H9 (cell line): ENCODE data around the gene LRTM2. TPM values are rescaled to one million over a fixed set of nuclear protein-coding genes. Genes with fewer than 3 reads are reported as not detected.

Experiments used
- DNase-seq: peaks from one replicate; pipeline ENCODE4 v3.0.0-alpha.2; 2017
- H2AFZ ChIP-seq: one replicate; pipeline ENCODE4 v1.6.1; 2013; ENCODE audit warnings: mild to moderate bottlenecking, low read length, control low read depth, moderate library complexity
- H2AK5ac ChIP-seq: 2 replicates; pipeline ENCODE4 v1.6.1; 2013; ENCODE audit warnings: low read length, control low read depth, mixed read lengths; ENCODE audit not compliant: insufficient read length
- H2BK120ac ChIP-seq: one replicate; pipeline ENCODE4 v1.6.1; 2013; ENCODE audit warnings: low read depth, mild to moderate bottlenecking, low read length, control low read depth, inconsistent platforms; ENCODE audit not compliant: poor library complexity, severe bottlenecking
- H2BK12ac ChIP-seq: 2 replicates; pipeline ENCODE4 v1.6.1; 2013; ENCODE audit warnings: low read length, control low read depth, mixed read lengths, low read depth; ENCODE audit not compliant: insufficient read length
- H2BK15ac ChIP-seq: 2 replicates; pipeline ENCODE4 v1.6.1; 2013; ENCODE audit warnings: low read depth, low read length, control low read depth
- H2BK20ac ChIP-seq: one replicate; pipeline ENCODE4 v1.6.1; 2013; ENCODE audit warnings: low read depth, mild to moderate bottlenecking, low read length, control low read depth, inconsistent platforms; ENCODE audit not compliant: poor library complexity, severe bottlenecking
- H2BK5ac ChIP-seq: 2 replicates; pipeline ENCODE4 v1.6.1; 2013; ENCODE audit warnings: low read length, control low read depth, mixed read lengths; ENCODE audit not compliant: insufficient read length
- H3K14ac ChIP-seq: 2 replicates; pipeline ENCODE4 v1.6.1; 2013; ENCODE audit warnings: low read length, control low read depth; ENCODE audit not compliant: insufficient read depth
- H3K18ac ChIP-seq: 2 replicates; pipeline ENCODE4 v1.6.1; 2013; ENCODE audit warnings: low read depth, mild to moderate bottlenecking, mixed read lengths, low read length, control low read depth; ENCODE audit not compliant: insufficient read length
- H3K23ac ChIP-seq: 2 replicates; pipeline ENCODE4 v1.6.1; 2013; ENCODE audit warnings: low read length, control low read depth, mixed read lengths, low read depth; ENCODE audit not compliant: insufficient read length
- H3K23me2 ChIP-seq: 2 replicates; pipeline ENCODE4 v1.6.1; 2013; ENCODE audit warnings: low read depth, mild to moderate bottlenecking, mixed read lengths, low read length, control low read depth; ENCODE audit not compliant: insufficient read length, poor library complexity, severe bottlenecking
- H3K27ac ChIP-seq: 2 replicates; pipeline ENCODE4 v1.5.1; 2013; ENCODE audit warnings: low read length, control low read depth, mixed read lengths, low read depth; ENCODE audit not compliant: insufficient read length
- H3K27me3 ChIP-seq: 2 replicates; pipeline ENCODE4 v1.6.1; 2013; ENCODE audit warnings: low read length, control low read depth, inconsistent platforms; ENCODE audit not compliant: insufficient read depth
- H3K4ac ChIP-seq: 2 replicates; pipeline ENCODE4 v1.6.1; 2013; ENCODE audit warnings: low read depth, mild to moderate bottlenecking, control low read depth, inconsistent platforms, low read length, moderate library complexity
- H3K4me1 ChIP-seq: 2 replicates; pipeline ENCODE4 v1.6.1; 2013; ENCODE audit warnings: low read length, control low read depth, inconsistent platforms; ENCODE audit not compliant: insufficient read depth
- H3K4me2 ChIP-seq: 2 replicates; pipeline ENCODE4 v1.6.1; 2013; ENCODE audit warnings: low read length, control low read depth, mixed read lengths; ENCODE audit not compliant: insufficient read length, insufficient read depth
- H3K56ac ChIP-seq: 2 replicates; pipeline ENCODE4 v1.6.1; 2013; ENCODE audit warnings: low read depth, mild to moderate bottlenecking, mixed read lengths, low read length, control low read depth; ENCODE audit not compliant: insufficient read length
- H3K79me1 ChIP-seq: 2 replicates; pipeline ENCODE4 v1.6.1; 2013; ENCODE audit warnings: low read depth, mild to moderate bottlenecking, moderate library complexity, low read length, control low read depth, inconsistent platforms; ENCODE audit not compliant: insufficient read depth, poor library complexity, severe bottlenecking
- H3K79me2 ChIP-seq: 2 replicates; pipeline ENCODE4 v1.6.1; 2013; ENCODE audit warnings: low read length, control low read depth, inconsistent platforms; ENCODE audit not compliant: insufficient read depth
- H3K9ac ChIP-seq: 2 replicates; pipeline ENCODE4 v1.6.1; 2013; ENCODE audit warnings: low read length, control low read depth, mixed read lengths; ENCODE audit not compliant: insufficient read length; ENCODE audit errors: extremely low read depth
- H3K9me3 ChIP-seq: one replicate; pipeline ENCODE4 v1.6.1; 2013; ENCODE audit warnings: low read depth, low read length, inconsistent platforms; ENCODE audit not compliant: control insufficient read depth
- H3T11ph ChIP-seq: one replicate; pipeline ENCODE4 v1.6.1; 2013; ENCODE audit warnings: mild to moderate bottlenecking, low read length, control low read depth, inconsistent platforms
- H4K20me1 ChIP-seq: one replicate; pipeline ENCODE4 v1.6.1; 2013; ENCODE audit not compliant: control insufficient read depth, insufficient read length, insufficient read depth
- H4K5ac ChIP-seq: 2 replicates; pipeline ENCODE4 v1.6.1; 2013; ENCODE audit warnings: low read depth, mild to moderate bottlenecking, mixed read lengths, low read length, control low read depth; ENCODE audit not compliant: insufficient read length
- H4K8ac ChIP-seq: replicated peaks from 2 replicates; pipeline ENCODE4 v1.6.1; 2013; ENCODE audit warnings: low read length, control low read depth, mixed read lengths, low read depth; ENCODE audit not compliant: insufficient read length
- H4K91ac ChIP-seq: 2 replicates; pipeline ENCODE4 v1.6.1; 2013; ENCODE audit warnings: low read depth, mild to moderate bottlenecking, moderate library complexity, mixed read lengths, low read length, control low read depth; ENCODE audit not compliant: insufficient read length
- H3K27ac Mint-ChIP-seq, 3 experiments: 2 replicates in 2 of 3; 3 replicates in 1 of 3; pipeline ENCODE4 v1.8.0; 2020 to 2021; ENCODE audit warnings: mixed read lengths in 3 of 3, mild to moderate bottlenecking in 1 of 3, moderate library complexity in 1 of 3
- H3K27me3 Mint-ChIP-seq: 2 replicates; pipeline ENCODE4 v1.8.0; 2021; ENCODE audit warnings: low read depth, mild to moderate bottlenecking, moderate library complexity, mixed read lengths
- H3K36me3 Mint-ChIP-seq, 3 experiments: 2 replicates in 2 of 3; 3 replicates in 1 of 3; pipeline ENCODE4 v1.8.0; 2020 to 2021; ENCODE audit warnings: low read depth in 3 of 3, mixed read lengths in 3 of 3; ENCODE audit not compliant: insufficient read depth in 1 of 3
- H3K4me1 Mint-ChIP-seq, 2 experiments: 2 replicates each; pipeline ENCODE4 v1.8.0; 2020; ENCODE audit warnings: mixed read lengths in 2 of 2
- H3K4me3 Mint-ChIP-seq, 2 experiments: 2 replicates in 1 of 2; 3 replicates in 1 of 2; pipeline ENCODE4 v1.8.0; 2020 to 2021; ENCODE audit warnings: mild to moderate bottlenecking in 2 of 2, mixed read lengths in 2 of 2, moderate library complexity in 1 of 2
- H3K9me3 Mint-ChIP-seq, 2 experiments: 2 replicates in 1 of 2; 3 replicates in 1 of 2; pipeline ENCODE4 v1.8.0; 2020; ENCODE audit warnings: mild to moderate bottlenecking in 2 of 2, mixed read lengths in 2 of 2, moderate library complexity in 1 of 2
- WGBS: extraction: QIAGEN DNeasy Blood & Tissue Kit; methylation state at CpG from one replicate; pipeline ENCODE4 v1.1.7; 2013; ENCODE audit warnings: missing lambda C conversion rate, low lambda C conversion rate, mixed read lengths; ENCODE audit not compliant: insufficient read length; ENCODE audit errors: extremely low coverage; 5-methylcytosine and 5-hydroxymethylcytosine counted together
- total RNA-seq: library from RNA; stranded (reverse); gene quantifications from 2 replicates; pipeline ENCODE4 v1.2.1, GENCODE V29; 2021
- TF ChIP-seq, protein P1 (sequence below): fragments of 200-600 bp; sonication (generic); conservative IDR thresholded peaks from 3 replicates; pipeline ENCODE4 v1.8.0; 2021; ENCODE audit warnings: antibody characterized with exemption, mild to moderate bottlenecking

Gene LRTM2
- total RNA-seq, 1 experiment from 2014 or later, result not detected

DNA sequence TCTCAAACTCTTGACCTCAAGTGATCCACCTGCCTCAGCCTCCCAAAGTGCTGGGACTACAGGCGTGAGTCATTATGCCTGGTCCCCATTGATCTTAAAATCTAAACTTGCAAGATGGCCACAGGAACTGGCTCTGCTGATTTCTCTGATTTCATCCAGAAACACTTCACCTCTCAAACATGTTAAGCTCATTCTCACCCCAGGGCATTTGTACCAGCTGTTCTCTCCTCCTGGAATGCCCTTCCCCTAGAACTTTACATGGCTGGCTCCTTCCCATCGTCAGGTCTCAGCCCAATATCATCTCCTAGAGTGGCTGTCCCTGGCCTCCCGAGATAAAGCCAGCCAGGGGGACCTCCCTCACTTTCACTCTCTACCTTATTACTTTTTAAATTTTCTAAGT, 5.3 kb upstream of the LRTM2 start:
- Histone ChIP-seq H3T11ph (no peak overlapping the region), H2BK15ac (no peak overlapping the region)
- peaks cover 4% of the 10 kb centered on the region in 2 experiments; a peak in 2 of 5 replicates for H3K9me3 Mint-ChIP-seq

More for the DNA sequence above, 5.3 kb upstream of the LRTM2 start:
- H2BK12ac ChIP-seq, result no peak overlapping the region
- H4K8ac ChIP-seq, result no peak overlapping the region
- no peak overlapping the region for H2BK20ac ChIP-seq
- peaks cover 24% of the 10 kb centered on the region for H3K27me3 Mint-ChIP-seq
- H3K14ac ChIP-seq, result no peak overlapping the region
- H3K27me3 ChIP-seq, result peaks cover 6% of the 10 kb centered on the region; the same call in 1 of the 2 replicates
- H3K9me3 ChIP-seq, result no peaks in the 10 kb centered on the region
- no peak overlapping the region for H3K27ac ChIP-seq
- no peak overlapping the region for H2AK5ac ChIP-seq
- no peak for DNase-seq
- no peak overlapping the region for H4K5ac ChIP-seq
- H2BK120ac ChIP-seq, result no peak overlapping the region
- no peak overlapping the region for H3K9ac ChIP-seq
- no peaks in the 10 kb centered on the region for H3K79me1 ChIP-seq
- no peak overlapping the region for H3K4me2 ChIP-seq
- TF ChIP-seq, protein P1, sequence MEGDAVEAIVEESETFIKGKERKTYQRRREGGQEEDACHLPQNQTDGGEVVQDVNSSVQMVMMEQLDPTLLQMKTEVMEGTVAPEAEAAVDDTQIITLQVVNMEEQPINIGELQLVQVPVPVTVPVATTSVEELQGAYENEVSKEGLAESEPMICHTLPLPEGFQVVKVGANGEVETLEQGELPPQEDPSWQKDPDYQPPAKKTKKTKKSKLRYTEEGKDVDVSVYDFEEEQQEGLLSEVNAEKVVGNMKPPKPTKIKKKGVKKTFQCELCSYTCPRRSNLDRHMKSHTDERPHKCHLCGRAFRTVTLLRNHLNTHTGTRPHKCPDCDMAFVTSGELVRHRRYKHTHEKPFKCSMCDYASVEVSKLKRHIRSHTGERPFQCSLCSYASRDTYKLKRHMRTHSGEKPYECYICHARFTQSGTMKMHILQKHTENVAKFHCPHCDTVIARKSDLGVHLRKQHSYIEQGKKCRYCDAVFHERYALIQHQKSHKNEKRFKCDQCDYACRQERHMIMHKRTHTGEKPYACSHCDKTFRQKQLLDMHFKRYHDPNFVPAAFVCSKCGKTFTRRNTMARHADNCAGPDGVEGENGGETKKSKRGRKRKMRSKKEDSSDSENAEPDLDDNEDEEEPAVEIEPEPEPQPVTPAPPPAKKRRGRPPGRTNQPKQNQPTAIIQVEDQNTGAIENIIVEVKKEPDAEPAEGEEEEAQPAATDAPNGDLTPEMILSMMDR, result no peak
- H4K91ac ChIP-seq, result no peak overlapping the region
- H3K4ac ChIP-seq, result no peak overlapping the region
- no peak overlapping the region for H3K18ac ChIP-seq
- no peaks in the 10 kb centered on the region for H3K79me2 ChIP-seq
- H3K36me3 Mint-ChIP-seq, result peaks cover 0 to 5% (median 3%) of the 10 kb centered on the region in 3 experiments; a peak in 2 of 7 replicates
- H3K23ac ChIP-seq, result no peak overlapping the region
- H3K56ac ChIP-seq, result no peak overlapping the region
- H3K23me2 ChIP-seq, result no peaks in the 10 kb centered on the region
- no peak overlapping the region for H3K27ac Mint-ChIP-seq
- WGBS, result no CpG with 5 or more reads among the region's 3 CpGs
- H2AFZ ChIP-seq, result no peak overlapping the region
- H3K4me3 Mint-ChIP-seq, result no peak overlapping the region
- H3K4me1 Mint-ChIP-seq, result peaks cover 11 to 13% of the 10 kb centered on the region in 2 experiments
- no peak overlapping the region for H2BK5ac ChIP-seq
- no peaks in the 10 kb centered on the region for H3K4me1 ChIP-seq
- no peaks in the 10 kb centered on the region for H4K20me1 ChIP-seq
